KMS-11 (cell line): Measurements from ENCODE around the gene PDE10A.
"Not testable (repeated sequence)": the region's sequence is repeated elsewhere in the genome, so short reads cannot be mapped to it uniquely, and the experiment has no call there.

Source experiments
- H2AFZ ChIP-seq: fragments of 200-600 bp; sonication (generic); 2 replicates; pipeline ENCODE4 v1.6.1; 2016; ENCODE audit warnings: antibody characterized with exemption, mixed run types, low read depth
- H3K27ac ChIP-seq: fragments of 200-600 bp; sonication (generic); 2 replicates; pipeline ENCODE4 v1.6.1; 2016; ENCODE audit warnings: mild to moderate bottlenecking, mixed run types
- H3K27me3 ChIP-seq: fragments of 200-600 bp; sonication (generic); 2 replicates; pipeline ENCODE4 v1.6.1; 2017; ENCODE audit warnings: mild to moderate bottlenecking, low read depth, mixed run types, moderate library complexity; ENCODE audit not compliant: insufficient read depth
- H3K36me3 ChIP-seq: fragments of 200-600 bp; sonication (generic); 2 replicates; pipeline ENCODE4 v1.6.1; 2017; ENCODE audit warnings: mild to moderate bottlenecking, mixed run types; ENCODE audit not compliant: insufficient read depth
- H3K4me1 ChIP-seq: fragments of 200-600 bp; sonication (generic); 2 replicates; pipeline ENCODE4 v1.6.1; 2016; ENCODE audit warnings: mild to moderate bottlenecking, low read depth, mixed run types; ENCODE audit not compliant: poor library complexity, severe bottlenecking
- H3K4me2 ChIP-seq: fragments of 200-600 bp; sonication (generic); 2 replicates; pipeline ENCODE4 v1.7.0; 2016; ENCODE audit warnings: mild to moderate bottlenecking, mixed run types
- H3K4me3 ChIP-seq: fragments of 200-600 bp; sonication (generic); IDR thresholded peaks from 2 replicates; pipeline ENCODE4 v1.6.1; 2017; ENCODE audit warnings: low read depth, low read length, mixed read lengths; ENCODE audit not compliant: insufficient read depth
- H3K79me2 ChIP-seq: fragments of 200-600 bp; sonication (generic); 2 replicates; pipeline ENCODE4 v1.6.1; 2016; ENCODE audit warnings: low read depth, mixed run types; ENCODE audit not compliant: insufficient read depth
- H3K9ac ChIP-seq: fragments of 200-600 bp; sonication (generic); 2 replicates; pipeline ENCODE4 v1.6.1; 2016; ENCODE audit warnings: mild to moderate bottlenecking, mixed run types
- H4K20me1 ChIP-seq: fragments of 200-600 bp; sonication (generic); 2 replicates; pipeline ENCODE4 v1.6.1; 2016; ENCODE audit warnings: mild to moderate bottlenecking, mixed run types; ENCODE audit not compliant: insufficient read depth
- TF ChIP-seq, protein P1 (sequence below): fragments of 200-600 bp; sonication (generic); conservative IDR thresholded peaks from 2 replicates; pipeline ENCODE4 v1.6.1; 2017; ENCODE audit warnings: low read depth, mild to moderate bottlenecking, antibody characterized with exemption, low read length, moderate library complexity, mixed read lengths

The PDE10A gene

DNA sequence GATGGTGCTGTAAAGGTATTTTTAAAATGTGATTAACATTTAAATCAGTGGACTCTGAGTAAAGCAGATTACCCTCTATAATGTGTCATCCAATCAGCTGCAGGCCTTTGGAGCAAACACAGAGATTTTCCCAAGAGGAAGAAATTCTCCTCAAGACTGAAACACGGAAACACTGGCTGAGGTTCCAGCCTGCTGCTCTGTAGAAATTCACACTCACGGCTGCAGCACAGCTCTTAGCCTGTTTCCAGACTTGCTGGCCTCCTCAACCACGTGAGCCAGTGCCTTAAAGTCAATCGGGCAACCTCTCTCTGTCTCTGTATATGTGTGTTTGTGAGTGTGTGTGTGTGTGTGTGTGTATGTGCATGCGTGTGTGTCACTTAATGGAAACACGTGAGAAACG, 41.1 kb downstream of the PDE10A start:
- Histone ChIP-seq H2AFZ (no peak overlapping the region), H3K4me2 (no peak overlapping the region), H3K27ac (no peak overlapping the region), H4K20me1 (no peaks in the 10 kb centered on the region), H3K4me3 (no peak overlapping the region), H3K9ac (no peak overlapping the region), H3K27me3 (no peaks in the 10 kb centered on the region), H3K4me1 (no peaks in the 10 kb centered on the region), H3K36me3 (no peaks in the 10 kb centered on the region), H3K79me2 (no peaks in the 10 kb centered on the region)
- TF ChIP-seq, protein P1, sequence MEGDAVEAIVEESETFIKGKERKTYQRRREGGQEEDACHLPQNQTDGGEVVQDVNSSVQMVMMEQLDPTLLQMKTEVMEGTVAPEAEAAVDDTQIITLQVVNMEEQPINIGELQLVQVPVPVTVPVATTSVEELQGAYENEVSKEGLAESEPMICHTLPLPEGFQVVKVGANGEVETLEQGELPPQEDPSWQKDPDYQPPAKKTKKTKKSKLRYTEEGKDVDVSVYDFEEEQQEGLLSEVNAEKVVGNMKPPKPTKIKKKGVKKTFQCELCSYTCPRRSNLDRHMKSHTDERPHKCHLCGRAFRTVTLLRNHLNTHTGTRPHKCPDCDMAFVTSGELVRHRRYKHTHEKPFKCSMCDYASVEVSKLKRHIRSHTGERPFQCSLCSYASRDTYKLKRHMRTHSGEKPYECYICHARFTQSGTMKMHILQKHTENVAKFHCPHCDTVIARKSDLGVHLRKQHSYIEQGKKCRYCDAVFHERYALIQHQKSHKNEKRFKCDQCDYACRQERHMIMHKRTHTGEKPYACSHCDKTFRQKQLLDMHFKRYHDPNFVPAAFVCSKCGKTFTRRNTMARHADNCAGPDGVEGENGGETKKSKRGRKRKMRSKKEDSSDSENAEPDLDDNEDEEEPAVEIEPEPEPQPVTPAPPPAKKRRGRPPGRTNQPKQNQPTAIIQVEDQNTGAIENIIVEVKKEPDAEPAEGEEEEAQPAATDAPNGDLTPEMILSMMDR, result no peak

DNA sequence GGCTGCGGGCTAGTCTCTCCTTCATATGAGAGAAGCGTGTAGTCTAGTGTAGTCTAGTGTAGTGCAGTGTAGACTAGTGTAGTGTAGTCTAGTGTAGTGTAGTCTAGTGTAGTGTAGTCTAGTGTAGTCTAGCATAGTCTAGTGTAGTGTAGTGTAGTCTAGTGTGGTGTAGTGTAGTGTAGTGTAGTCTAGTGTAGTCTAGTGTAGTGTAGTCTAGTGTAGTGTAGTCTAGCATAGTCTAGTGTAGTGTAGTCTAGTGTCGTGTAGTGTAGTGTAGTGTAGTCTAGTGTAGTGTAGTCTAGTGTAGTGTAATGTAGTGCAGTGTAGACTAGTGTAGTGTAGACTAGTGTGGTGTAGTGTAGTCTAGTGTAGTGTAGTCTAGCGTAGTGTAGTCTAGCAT, 44.1 kb downstream of the PDE10A start:
- not testable (repeated sequence) for H3K4me2 ChIP-seq, H3K9ac ChIP-seq, H3K36me3 ChIP-seq, H4K20me1 ChIP-seq, H3K4me3 ChIP-seq, H3K79me2 ChIP-seq, H3K27ac ChIP-seq, H2AFZ ChIP-seq, H3K27me3 ChIP-seq, H3K4me1 ChIP-seq

DNA sequence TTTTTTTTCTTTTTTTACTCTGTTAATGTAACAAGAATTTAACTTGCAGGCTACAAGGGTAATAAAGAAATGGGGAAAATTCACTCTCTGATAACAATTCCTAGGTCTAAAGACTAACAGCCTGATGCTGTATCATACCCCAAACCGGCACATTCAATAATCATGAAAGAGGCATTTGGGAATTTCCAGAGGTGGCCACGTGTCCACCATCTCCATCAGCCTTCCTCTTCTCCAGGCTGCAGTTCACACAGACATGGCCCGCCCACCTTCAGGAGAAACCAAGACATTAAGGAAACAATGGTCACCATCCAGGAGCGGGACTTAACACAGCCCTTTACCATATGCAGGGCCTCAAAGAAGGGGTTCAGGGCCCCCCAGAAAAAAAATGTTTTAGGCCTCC, 44.8 kb downstream of the PDE10A start:
- H3K9ac ChIP-seq, result no peak overlapping the region
- TF ChIP-seq, protein P1, result no peak

DNA sequence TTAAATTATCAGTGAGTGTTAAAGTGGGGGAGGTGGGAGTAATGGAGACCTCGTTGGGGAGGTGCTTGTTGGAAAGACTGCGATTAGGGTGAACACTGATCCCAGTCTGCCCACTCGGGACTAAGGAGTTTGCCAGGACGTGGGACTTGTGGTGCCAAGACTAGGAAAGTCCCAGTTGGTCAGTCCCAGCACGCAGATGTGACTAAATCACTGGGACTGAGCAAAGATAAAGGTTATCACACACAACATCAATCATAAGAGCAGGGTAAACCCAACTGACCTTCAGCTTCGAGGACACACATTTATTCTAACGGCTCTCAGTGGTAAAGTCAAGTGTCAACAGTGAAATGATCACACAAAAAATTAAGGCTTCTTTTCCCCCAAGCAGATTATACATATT, 45.5 kb downstream of the PDE10A start:
- Histone ChIP-seq H3K36me3 (no peaks in the 10 kb centered on the region), H3K27me3 (no peaks in the 10 kb centered on the region), H3K4me2 (no peak overlapping the region), H3K4me1 (no peaks in the 10 kb centered on the region), H3K79me2 (no peaks in the 10 kb centered on the region), H3K9ac (no peak overlapping the region), H3K27ac (no peak overlapping the region), H2AFZ (no peak overlapping the region), H4K20me1 (no peaks in the 10 kb centered on the region), H3K4me3 (no peak overlapping the region)
- TF ChIP-seq, protein P1, result no peak

More for the DNA sequence above, 44.8 kb downstream of the PDE10A start:
- H3K27me3 ChIP-seq, result no peaks in the 10 kb centered on the region
- no peak overlapping the region for H3K27ac ChIP-seq
- no peaks in the 10 kb centered on the region for H3K36me3 ChIP-seq
- H4K20me1 ChIP-seq, result no peaks in the 10 kb centered on the region
- no peak overlapping the region for H3K4me2 ChIP-seq
- no peak overlapping the region for H3K4me3 ChIP-seq
- no peaks in the 10 kb centered on the region for H3K79me2 ChIP-seq
- H3K4me1 ChIP-seq, result no peaks in the 10 kb centered on the region
- no peak overlapping the region for H2AFZ ChIP-seq

DNA sequence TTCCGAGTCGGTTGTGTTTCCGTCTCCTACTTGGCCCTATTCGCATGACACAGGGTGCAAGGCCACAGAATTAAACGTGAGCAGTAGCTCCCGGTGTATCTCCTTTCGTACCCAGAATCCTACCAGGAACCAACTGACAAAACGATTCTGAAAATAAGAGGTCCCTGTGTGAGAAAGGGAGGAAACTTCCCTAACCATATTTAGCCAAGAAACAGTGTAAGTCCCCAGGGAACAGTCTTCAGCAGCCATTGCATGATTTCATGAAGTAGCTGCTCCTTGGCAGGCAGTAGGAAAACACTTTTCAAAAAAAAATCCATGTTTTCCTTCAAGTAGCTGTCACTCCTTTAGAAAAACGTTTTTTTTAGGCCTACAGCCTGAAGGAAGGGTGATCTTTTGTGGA, 46.9 kb downstream of the PDE10A start:
- Histone ChIP-seq H3K36me3 (no peaks in the 10 kb centered on the region), H2AFZ (no peak overlapping the region), H3K27me3 (no peaks in the 10 kb centered on the region), H3K4me3 (no peak overlapping the region), H3K4me2 (no peak overlapping the region), H3K4me1 (no peaks in the 10 kb centered on the region), H3K9ac (no peak overlapping the region), H3K79me2 (no peaks in the 10 kb centered on the region), H4K20me1 (no peaks in the 10 kb centered on the region), H3K27ac (no peak overlapping the region)
- TF ChIP-seq, protein P1, result no peak
